ENCODE results near the gene CARD9.

DNA sequence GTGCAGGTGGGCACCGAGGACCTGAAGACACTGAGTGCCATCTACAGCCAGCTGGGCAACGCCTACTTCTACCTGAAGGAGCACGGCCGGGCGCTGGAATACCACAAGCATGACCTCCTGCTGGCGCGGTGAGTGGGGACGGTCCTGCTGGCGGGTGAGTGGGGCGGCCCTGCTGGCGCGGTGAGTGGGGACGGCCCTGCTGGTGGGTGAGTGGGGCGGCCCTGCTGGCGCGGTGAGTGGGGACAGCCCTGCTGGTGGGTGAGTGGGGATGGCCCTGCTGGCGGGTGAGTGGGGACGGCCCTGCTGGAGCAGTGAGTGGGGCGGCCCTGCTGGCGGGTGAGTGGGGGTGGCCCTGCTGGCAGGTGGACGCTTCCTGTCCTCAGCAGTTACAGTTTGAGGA, 38.9 kb downstream of the CARD9 start:
- TF ChIP-seq, protein P1, sequence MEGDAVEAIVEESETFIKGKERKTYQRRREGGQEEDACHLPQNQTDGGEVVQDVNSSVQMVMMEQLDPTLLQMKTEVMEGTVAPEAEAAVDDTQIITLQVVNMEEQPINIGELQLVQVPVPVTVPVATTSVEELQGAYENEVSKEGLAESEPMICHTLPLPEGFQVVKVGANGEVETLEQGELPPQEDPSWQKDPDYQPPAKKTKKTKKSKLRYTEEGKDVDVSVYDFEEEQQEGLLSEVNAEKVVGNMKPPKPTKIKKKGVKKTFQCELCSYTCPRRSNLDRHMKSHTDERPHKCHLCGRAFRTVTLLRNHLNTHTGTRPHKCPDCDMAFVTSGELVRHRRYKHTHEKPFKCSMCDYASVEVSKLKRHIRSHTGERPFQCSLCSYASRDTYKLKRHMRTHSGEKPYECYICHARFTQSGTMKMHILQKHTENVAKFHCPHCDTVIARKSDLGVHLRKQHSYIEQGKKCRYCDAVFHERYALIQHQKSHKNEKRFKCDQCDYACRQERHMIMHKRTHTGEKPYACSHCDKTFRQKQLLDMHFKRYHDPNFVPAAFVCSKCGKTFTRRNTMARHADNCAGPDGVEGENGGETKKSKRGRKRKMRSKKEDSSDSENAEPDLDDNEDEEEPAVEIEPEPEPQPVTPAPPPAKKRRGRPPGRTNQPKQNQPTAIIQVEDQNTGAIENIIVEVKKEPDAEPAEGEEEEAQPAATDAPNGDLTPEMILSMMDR (IDR thresholded peaks at IDR 0.05), result no peak
- no peak for TF ChIP-seq POLR2A (IDR thresholded peaks at IDR 0.05)
